HG03060 (cell line): ENCODE measurements around the gene GASK1B.
A peak's percentile ranks its signal among the peaks of the same experiment; 100 is the strongest.

Experiments used
- ATAC-seq: cut with Tn5 transposase; IDR thresholded peaks from one replicate; pipeline ENCODE4 v1.9.1; 2021; ENCODE audit warnings: low read depth, moderate number of reproducible peaks; ENCODE audit not compliant: unreplicated experiment

The GASK1B gene

DNA sequence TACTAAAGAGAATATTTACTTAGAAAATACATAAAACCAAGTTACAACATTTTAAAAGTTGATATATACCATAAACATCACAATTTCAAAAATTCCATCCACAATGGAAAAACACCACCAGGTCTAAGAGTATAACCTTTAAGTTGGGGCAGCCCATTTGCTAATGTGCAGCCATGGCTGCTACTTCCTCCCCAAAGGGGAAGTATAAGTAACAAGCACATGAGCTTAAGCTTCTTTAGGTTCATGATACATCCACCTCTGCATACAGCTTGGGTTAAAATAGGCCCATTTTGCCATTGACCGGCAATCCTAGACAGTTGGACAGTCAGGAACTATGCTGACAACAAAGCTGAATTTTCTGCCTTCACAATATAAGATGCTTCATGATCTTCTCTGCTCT lies 16.6 kb upstream of the GASK1B start:
- no peak for ATAC-seq

- ATAC-seq: no peak
Observed at GRCh38 chr4:158186815-158187214, 14.0 kb upstream of the GASK1B start.

DNA sequence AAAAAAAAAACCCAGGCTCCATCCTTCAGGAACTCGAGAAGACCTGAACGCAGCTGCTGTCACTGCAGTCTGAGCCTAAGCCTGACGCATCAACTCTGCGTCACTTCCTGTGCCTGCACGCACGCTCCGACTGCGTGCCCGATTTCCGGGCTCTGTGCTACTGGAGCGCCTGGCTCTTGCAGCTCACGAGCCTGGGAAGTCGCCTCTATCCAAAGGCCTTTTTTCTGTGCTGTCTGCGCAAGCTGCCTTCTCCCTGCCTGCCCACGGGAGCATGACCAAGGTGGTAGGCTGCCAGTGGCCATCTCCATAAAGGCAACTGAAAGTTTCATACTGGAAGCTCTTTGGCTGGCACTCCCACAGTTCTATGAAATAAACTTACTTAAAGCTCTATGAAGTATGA lies 9.9 kb upstream of the GASK1B start:
- ATAC-seq: no peak

DNA sequence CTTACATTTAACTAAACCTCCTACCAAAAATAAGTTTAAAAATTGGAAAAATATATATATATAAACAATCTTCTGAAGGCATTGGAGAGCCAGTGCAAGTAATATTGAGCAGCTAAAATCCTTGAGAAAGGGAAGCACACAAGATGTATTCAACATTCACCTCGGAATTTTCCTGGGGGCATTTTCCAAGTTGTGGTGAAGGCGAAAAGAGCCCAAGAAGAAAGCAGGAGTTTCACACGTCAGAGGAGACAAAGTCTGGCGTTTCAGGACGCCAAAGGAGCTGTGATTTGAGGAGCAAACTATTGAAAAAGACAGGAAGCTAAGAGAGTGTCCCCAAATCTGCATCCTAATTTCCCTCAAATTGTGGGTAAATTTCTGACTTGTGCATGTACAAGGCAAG lies 9.1 kb upstream of the GASK1B start:
- ATAC-seq: no peak

GRCh38 chr4:158179465-158179864 lies 6.6 kb upstream of the GASK1B start:
- no peak for ATAC-seq

DNA sequence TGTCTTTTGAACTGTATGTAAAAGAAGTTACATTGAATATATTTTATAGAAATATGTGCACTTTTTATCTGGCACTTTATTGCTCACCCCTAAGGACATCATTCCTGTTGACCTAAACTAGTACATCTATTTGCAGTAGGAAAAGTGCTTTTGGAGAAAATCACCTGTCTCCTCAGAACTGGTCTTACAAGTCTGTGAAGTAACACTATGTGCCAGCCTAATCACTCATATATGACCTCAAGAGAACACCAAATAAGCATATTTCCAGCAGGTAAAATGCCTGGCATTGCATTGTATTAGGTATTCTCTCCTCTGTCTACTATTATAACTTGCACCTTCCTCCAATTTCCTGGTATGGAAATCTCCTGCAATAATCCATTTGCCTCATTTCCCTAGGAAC lies 4.0 kb upstream of the GASK1B start:
- no peak for ATAC-seq

- ATAC-seq: no peak
Observed at GRCh38 chr4:158176108-158176507, 3.3 kb upstream of the GASK1B start.

DNA sequence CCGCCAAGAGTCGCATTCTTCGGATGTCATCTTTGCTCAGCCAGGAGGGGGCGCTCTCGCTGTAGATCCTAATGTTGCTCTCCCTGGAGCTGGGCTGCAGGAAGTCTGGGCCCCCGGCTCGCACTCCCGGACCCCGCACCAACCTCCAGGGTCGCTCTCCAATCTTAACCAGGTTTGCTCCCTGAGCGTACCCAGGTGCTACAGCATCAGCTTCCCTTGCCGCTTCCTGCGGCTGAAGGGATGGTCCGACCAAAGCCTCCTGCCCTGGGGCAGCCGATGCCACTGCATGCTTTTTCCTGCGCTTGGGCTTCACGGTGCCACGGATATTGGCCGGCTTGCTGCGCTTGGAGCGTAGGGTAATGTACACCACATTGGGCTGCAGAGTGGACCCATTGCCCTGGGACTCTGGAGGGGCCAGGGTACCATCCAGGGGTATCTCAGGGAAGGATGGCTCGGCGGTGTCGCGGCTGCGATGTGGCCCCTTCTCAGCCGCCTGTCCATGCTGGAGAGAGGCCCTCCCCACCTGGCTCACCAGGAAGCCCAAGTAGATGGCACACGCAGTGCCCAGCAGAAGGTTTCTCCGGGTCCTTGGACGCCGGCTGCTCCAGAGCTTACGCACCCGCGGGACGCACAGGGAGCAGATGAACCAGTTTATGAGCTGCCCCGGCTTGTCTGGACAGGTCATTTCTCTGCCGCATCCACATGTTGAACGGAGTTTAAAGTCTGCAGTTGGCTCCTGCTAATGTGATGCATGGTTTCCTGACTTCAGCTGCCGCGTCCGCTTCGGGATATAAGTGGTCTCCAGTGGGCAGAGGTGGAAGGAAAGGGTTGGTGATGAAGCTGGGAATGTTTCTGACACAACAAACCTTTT lies 1.9 kb downstream of the GASK1B start:
- ATAC-seq: no peak

GRCh38 chr4:158169931-158170690 lies 2.7 kb downstream of the GASK1B start:
- no peak for ATAC-seq

DNA sequence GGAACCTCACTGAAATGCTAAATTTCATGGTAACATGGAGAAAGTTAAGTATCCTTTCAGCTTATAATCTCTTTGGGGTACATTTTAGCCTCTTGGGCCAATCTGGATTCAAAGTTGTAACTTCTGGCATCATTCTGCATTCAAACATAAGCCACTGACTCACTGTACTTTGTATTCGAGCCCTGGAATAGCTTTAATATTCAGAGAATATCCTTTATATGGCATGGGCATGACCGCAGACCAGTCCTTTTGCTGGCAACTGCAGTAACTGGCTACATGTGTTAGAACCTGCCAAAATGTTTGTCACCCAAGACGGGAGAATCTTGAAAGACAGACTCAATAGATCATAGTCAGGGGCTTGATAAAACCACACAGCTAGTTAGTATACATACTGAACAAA lies 3.3 kb downstream of the GASK1B start:
- ATAC-seq: no peak

- no peak for ATAC-seq
Observed at GRCh38 chr4:158168606-158169005, 4.2 kb downstream of the GASK1B start.

- no peak for ATAC-seq
Observed at GRCh38 chr4:158166701-158167100, 6.1 kb downstream of the GASK1B start.

GRCh38 chr4:158164768-158165213 lies 8.0 kb downstream of the GASK1B start:
- ATAC-seq: no peak

GRCh38 chr4:158163941-158164767 lies 8.7 kb downstream of the GASK1B start:
- no peak for ATAC-seq

DNA sequence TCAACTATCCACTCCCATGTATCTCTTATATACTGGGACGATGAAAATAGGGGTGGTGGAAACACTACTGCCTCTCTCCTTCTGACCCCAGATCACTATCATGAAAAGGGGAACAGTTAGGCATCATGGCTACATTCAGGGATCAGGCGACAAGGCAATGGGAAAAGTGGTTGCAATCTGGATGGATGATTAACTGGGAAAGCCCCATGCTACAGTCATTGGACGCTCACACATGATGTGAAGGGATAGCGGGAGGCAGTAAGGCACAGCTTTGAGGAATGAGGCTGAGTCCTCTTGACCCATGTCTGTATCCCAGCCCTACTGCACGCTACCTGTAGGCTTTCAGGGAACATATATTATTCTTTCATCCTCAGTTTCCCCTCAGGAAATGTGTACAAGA lies 10.2 kb downstream of the GASK1B start:
- no peak for ATAC-seq

DNA sequence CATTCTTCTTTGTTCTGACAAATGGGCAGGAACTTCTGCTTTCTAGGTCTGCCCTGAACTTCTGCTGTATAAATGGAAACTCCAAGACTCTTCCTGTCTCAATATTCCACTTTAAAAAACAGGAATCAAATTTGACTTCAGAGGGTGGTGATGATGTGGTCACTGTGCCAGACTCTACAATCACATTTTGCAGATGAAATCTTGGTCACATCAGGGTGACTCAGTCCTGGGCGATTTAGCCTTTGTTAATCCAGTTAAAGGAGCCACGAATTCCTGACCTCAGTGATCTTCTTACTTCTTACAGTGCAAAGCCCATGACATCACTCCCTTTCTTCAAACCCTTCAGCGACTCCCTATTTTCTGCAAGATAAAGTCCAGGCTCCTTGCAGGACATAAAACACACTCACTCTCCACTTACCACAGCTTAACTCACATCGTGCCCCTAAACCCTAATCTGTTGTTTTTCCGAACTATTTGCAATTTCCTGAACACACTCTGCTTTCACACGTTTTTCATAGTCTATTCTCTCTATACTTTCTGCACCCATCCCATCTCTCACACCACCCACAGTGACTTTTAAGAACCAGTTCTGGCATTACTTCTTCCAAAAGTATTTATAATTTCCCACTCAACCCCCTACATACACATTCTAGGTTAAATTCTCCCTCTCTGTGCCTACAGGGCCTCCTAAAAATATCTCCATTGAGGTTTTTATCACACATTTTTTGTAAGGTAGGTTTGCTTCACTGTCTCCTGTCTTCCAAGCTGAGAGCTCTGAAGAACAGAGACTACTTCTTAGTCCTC lies 11.1 kb downstream of the GASK1B start:
- ATAC-seq: no peak

DNA sequence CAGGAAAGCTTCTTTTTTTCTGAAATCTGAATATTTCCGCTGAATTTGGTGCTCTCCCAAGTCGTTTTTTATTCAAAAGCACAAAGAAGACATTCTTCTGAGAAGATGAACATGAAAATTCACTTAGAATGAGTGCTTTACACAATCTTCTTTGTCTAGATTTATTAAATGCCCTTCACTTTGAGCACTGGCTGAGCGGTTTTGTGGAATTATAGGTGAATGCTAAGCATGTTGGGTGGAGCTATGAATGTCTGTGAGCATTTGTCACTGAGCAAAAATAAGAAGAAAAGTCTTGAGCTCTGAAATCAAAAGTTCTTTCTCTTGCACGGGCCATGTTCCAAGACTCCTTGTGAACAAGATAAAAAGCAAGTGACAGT lies 13.1 kb downstream of the GASK1B start:
- ATAC-seq: no peak

GRCh38 chr4:158159054-158159717 lies 13.6 kb downstream of the GASK1B start:
- peak; percentile 46 for ATAC-seq

DNA sequence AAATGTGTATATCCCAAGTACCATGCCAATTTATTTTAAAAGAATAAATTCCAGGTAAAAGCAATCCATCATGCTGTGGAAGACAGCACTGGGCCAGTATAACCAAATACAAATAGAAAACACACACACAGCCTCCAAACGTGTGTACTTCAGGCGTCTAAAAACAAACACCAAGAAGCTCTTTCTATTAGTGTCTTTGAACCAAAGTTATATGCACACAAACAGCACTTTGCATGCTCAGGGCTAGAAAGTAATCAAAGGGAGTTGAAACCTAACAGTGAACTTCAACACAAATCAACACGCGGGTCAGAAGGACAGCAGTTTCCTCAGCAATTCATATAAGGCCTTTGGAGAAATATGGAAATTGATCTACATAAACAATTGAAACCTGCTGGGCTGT lies 15.4 kb downstream of the GASK1B start:
- ATAC-seq: no peak
